ENCODE data around the gene AHCYL1.
"Not testable (repeated sequence)": the region's sequence is repeated elsewhere in the genome, so short reads cannot be mapped to it uniquely, and the experiment has no call there.

The AHCYL1 gene

DNA sequence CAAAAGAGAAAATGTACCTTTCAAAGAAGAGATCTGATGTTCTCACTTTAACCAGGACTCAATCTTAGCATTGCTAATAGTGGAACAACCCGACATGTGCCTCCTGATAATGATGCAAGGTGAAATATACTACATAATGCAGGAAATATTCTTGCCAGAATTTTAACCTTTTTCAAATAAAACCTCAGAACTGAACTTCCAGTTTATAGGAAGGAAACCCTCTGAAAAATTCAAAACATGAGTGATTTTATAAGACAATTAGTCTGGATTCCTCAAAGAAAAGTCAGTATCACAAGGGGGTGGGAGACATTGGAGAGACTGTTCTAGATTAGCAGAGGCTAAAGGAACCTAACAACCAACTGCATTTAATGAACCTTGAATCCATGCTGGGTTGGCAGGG is 18.1 kb downstream of the AHCYL1 start:
- no peak for DNase-seq

DNA sequence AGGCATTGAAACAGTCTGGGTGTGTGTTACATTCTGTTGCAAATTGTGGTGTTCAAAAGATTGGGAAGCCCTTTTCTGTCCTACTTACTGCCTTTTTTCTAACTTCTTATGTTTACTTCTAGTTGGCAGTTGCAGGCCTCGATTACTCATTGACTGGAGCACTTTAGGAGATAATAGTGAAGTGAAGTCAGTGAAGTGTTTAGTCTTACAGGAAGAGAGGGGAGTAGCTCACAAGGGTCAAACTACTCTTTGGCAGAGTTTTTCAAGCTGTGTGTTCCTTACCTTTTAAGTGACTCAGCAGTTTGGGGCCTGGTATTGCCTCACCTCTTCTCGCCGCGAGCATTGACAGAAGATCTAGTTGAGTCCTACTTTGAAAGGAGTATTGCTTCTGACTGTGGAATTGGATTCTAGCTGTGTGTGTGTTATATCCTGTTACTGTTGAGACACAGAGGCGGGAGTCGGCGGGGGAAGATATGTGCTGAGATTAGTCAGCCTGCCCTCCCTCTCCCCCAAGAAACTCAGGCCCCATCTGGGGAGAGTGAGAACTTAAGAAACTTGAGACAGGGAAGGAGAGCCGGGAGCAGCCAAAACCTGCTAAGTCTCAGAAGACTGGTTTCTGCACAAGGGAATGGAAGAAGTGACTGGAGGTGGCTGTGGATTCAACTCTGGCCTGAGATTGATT is 19.3 kb downstream of the AHCYL1 start:
- DNase-seq = no peak

DNA sequence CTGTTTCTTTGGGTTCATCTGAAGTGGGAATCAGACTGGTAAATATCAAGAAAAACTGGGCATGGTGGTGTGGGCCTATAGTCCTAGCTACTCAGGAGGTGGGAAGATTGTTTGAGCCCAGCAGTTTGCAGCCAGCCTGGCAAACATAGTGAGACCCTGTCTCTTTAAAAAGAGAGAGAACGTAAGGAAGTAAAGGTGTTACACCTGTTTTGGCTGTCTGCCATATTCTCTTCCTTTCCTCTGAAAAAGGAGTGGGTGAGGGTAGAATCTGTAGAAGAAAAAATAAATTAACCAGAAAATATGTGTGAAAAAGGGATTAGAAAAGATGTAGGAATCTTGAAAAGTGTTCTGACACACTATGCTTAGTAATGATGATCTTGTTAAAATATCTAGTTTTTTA is 20.0 kb downstream of the AHCYL1 start:
- peak in 1 of 3 experiments; percentile 27 for DNase-seq

DNA sequence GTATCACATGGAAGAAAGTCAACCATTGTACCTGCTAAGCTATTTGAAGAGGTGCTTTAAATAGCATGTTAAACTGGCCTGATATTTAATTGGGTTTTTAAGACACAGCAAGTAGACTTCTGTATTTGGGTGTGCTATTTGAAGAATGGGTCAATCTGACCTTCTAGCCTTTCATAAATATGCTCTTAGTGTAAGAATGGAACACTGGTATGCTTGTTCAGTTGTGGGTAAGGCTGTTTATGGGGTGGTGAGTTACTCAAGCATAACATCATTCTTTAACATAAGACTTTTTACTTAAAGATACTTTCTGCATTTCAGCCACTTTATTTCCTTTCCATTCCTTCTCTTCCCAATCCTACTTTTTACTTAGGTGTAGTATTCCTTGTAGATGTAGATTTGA is 21.4 kb downstream of the AHCYL1 start:
- no peak for DNase-seq

DNA sequence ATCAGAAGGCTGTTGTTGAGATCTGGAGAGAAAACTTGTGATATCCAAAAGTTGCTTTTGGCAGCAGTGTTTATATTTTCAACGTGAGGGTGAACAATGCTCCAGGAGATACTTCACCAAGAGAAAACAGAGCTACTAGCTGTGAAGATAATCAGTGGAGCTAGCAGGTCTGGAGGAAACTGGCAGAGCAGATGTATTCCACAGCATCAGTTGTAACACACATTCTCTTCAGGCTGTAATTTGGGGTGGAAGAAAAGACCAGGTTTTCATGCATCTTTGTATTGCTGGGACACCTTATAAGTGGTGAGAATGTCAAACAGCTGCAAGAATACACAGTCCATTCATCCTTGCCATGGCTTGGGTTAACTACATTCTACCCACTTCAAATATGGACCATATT is 22.0 kb downstream of the AHCYL1 start:
- DNase-seq = peak in 1 of 3 experiments; percentile 25

DNA sequence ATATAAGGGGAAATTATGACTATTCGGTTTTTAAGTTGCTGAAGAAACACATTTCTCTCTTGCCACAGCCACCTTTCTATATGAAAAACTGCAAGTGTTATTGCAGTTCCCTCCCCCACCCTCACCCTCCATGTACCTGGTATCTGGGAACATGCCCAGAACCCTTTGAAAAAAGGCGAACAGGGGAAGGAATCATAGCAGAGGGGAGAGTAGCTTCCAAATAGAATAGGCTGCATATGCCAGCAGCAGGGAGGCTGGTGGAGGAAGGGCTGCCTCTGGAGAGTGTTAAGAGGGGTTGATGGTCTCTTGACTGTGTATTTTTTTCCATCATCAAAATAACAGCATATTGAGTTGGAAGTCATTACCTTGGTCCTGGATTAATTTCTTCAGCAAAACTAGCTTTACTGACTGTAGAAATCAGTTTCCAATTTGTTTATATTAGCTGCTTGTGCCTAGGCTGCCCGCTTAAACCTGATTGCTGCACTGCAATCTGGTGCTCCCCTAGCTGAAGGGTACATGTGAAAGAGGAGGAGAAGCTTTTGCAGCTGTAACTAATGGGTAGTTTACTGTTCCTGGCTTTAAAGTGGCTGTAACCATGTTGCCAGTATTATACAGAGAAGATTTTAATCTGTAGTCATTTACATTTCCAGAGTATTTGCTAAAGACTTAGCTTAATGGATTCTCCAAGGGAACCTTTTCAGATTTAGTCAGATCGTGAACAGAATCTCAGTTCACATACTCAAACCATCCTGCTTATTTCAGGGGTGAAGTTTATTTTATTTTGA is 22.7 kb downstream of the AHCYL1 start:
- peak in 2 of 3 experiments; percentile 40 to 63 for DNase-seq

DNA sequence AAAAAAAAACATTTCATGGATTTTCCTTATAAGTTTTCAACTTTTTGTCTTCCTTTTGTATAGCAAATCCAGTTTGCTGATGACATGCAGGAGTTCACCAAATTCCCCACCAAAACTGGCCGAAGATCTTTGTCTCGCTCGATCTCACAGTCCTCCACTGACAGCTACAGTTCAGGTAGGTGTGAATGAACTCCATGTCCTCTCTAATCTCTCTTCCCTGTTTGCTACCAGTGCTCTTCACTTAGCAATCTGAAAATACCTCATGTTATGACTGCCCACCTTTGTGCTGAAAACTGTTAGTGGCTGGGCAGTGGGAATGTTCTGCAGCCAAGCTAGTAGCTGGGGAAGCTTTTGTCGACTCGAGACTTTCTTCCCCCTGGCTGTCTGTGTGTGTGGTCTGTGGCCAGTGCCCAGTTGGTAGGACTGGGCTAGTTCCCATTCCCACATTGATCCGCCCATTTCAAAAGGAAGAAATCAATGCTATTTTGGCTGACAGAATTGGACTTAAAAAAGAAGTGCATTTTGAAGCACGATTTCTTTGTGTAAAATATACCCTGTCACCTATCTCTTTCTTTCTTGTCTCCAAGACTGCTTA is 24.5 kb downstream of the AHCYL1 start:
- no peak for DNase-seq

DNA sequence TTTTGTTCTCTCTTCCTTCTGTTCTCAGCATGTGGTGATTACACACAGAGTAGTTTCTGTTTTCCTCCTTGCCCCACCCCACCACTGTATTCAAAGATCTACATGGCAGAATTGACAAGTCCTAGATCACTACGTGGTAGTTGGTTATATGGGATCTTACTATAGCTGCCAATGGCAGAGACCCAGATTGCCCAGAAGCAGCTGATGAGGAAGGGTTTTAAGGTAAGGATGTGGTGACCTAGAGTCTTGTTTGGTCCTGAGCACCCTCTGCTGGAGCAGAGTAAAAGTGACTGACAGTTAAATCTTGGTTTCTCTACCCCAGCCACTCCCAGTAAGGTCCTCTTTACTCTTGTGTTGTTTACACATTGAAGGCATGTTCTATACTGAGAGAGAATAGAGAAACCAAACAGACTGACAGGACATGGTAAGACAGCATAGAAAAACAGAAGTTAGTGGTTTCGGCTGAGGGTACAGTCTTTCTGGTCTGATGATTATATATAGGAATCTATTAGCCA is 27.0 kb downstream of the AHCYL1 start:
- peak in 2 of 3 experiments; percentile 11 to 58 for DNase-seq

DNA sequence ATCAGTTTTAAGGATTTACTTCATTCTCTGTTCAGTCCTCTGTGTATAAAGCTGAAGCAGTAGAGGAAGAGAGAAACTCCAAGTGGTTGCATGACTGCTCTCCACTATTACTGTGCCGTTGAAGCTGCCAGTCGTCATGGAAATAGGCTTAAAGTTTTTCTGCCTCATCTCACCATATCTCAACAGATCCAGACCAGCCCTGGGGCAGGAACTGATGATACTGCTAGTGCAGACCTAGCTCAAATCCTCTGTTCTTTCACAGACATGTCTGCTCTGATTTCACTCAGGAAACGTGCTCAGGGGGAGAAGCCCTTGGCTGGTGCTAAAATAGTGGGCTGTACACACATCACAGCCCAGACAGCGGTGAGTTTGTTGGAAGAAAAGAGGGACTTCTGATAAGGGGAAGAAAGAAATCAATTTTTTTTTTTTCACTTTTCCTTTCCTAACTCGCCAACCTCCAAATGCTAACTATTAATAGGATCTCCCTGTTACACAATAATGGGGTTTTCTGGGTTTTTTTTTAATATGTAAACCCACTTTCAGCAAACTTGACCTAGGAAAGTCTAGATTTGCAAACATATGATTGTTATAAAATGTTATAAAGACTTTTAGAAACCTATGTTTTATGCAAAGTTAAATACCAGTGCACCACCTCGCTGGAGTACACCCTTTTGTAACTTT is 27.7 kb downstream of the AHCYL1 start:
- DNase-seq = no peak

DNA sequence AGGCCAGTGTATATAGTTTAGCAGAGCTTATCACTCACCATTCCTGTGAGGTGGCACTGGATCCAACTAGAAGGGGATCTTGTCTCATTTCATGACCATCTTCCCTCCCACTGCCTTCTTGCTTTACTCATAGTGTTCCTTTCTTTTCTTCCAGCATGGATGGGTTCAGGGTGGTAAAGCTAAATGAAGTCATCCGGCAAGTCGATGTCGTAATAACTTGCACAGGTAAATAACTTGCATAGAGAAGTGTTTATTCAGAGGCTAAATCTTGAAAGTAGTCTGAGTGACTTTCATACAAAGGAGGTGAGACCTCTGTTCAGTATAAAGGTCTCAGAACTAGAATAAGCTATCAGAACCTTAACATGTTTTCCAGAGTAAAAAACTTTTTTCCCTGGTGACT is 33.2 kb downstream of the AHCYL1 start:
- DNase-seq = no peak

DNA sequence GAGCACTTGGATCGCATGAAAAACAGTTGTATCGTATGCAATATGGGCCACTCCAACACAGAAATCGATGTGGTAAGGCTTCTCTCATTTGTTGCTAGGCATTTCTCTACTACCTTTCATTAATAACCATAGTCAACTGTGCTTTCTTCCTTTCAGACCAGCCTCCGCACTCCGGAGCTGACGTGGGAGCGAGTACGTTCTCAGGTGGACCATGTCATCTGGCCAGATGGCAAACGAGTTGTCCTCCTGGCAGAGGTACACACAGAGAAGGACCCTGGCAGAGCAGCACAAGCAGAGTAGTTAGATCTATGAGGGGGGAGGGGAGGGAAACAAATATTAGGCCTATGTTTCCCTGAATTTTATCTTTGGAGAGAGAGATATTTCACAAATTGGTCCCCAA is 33.8 kb downstream of the AHCYL1 start:
- DNase-seq = no peak

DNA sequence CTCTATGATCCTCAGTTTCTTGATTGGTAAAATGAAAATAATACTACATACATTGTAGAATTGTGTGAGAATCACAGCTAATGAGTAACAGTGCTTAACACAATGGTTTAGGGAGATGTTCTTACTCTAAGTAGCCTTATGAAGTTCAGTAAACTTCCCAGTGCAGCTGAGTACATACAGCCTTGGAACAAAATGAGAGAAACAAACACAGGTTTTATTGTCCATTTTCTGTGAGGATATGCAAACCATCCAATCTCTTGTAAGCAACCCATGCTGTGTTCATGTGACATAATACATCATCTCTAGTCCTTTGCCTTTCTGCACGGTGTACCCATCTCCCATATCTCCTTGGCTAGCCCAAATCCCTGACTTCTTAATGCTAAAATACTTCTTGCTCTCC is 35.2 kb downstream of the AHCYL1 start:
- DNase-seq = no peak

DNA sequence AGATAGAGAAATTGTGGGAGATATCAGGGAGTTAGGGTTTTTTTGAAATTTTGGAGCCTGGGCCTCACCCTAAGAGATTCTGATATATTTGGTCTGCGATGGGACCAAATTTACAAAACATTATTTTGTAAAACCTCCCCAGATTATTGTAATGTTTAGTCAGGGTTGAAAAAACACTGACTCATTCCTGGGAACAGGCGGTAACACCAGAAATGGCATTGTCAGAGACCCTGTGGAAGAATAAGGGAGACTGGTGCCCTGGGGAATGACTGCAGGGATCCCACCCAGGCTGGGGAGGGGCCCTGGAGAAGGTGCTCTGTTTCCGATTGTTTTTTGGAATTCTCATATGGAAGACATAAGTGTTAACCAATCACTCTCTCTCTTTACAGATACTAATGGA is 36.7 kb downstream of the AHCYL1 start:
- DNase-seq = no peak

DNA sequence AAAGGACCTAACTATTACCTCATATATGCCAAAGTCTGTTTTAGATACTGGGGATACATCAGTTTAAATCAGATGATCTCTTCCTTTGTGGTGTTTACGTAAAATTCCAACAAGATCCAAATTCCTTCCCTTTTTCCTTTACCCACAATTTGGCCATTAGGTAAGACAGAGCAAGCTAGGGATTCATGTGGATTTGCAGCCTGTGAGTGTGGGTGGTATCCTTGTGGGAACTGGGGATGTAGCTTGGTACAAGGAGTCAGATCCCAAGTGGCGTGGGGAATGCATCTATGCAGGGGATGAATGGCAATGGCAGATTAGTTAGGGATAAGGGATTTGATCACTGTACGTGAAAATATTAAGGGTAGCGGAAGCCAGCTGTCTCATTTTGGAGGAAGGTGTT is 40.0 kb downstream of the AHCYL1 start:
- DNase-seq = no peak

DNA sequence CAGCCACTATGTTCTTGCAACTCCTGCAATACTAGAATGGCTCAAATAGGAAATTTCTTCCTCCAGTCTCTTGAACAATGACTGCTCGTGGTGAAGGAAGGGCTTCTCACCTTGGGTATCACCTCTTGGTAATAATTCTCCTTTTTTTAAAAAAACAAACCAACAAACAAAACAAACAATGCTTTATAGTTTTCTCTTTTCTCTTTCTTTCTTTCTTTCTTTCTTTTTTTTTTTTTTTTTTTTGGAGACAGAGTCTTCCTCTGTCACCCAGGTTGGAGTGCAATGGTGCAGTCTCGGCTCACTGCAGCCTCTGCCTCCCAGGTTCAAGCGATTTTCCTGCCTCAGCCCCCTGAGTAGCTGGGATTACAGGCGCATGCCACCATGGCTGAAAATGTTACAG is 46.1 kb downstream of the AHCYL1 start:
- DNase-seq = not testable (repeated sequence)

DNA sequence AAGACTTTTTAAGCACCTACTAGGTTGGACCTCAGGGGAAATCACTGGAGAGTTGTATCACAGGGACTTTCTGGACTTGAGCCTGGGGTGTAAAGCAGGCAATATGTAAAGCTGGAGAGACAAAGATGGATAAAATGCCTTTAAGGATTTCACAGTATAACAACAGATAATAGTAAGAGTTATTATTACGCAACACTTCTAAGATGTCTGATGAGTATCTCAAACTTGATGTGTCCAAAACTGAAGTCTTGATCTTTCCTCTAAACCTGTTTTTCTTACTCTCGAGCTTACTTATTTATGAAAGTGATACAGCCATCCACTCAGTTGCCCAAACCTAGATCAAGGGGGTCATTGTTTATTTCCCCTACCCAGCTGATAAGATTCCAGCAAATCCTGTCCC is 47.8 kb downstream of the AHCYL1 start:
- DNase-seq = no peak

DNA sequence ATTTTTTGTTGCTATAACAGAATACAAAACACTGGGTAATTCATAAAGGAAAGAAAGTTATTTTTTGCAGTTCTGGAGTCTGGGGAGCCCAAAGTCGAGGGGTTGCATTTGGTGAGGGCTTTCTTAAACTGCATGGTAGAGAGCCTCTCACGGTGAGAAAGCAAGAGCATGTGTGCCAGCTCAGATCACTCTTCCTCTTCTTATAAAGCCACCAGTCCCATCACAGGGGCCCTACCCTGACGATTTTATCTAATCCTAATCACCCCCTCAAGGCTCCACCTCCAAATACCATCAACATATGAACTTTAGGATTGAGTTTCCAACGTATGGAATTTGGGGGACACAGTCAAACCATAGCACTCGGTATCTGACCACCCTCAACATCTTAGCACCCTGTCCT is 48.9 kb downstream of the AHCYL1 start:
- DNase-seq = no peak

DNA sequence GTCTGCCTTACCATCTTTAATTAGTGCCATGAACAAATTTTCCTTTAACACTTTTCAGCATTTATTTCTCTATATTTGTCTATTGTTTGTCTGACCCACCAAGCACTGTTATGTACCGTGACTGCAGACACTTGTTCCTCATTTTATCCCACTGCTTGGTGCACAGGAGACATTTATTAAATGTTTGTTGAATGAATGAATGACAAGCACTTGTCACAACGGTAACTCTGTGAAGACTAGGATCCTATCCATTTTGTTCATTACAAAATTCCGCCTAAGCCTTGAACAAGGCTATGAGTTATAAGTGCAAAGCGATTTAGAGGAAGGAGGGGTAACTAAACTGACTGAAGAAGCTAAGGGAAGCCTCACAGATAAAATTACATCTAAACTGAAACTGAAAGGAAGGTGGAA is 49.5 kb downstream of the AHCYL1 start:
- no peak for DNase-seq

DNA sequence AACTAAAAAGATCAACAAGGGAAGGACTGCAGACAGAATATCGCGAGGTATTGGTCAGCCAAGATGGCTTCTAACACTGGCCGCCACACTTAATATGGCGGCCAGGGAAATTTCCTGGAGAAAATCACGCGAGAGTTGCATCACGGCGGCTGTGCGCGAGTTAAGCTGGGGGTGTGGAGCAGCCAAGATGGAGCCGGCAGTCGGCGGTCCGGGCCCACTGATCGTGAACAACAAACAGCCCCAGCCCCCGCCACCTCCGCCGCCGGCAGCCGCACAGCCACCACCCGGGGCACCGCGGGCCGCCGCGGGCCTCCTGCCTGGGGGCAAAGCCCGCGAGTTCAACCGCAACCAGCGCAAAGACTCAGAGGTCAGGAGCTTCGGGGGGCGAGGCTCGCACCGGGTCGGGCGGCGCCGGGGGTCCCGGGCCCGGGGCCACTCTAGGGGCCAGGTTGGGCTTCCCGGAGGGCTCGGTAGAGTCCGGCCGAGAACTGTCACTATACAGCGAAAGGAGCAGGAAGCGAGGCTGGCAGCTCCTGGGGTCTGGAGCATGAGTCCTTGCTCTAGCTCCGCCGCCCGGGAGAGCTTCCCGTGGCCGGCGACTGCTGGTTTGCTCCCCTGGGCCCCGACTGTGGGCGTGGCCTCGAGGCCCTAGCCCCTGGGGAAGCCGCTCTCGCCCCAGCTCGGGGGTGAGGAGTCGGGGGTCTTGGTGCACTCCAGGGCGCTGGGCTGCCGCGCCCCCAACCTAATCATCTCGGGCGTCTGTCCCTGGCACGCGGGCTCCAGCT is 50.1 kb downstream of the AHCYL1 start, which contains the start of gene STRIP1:
Gene STRIP1, plus strand, starts transcription at position 174 of the 785 bp plus-strand sequence. Its CDS starts 14 bp downstream, at position 188.
- DNase-seq = peak; percentile 94 to 97 (median 96)

DNA sequence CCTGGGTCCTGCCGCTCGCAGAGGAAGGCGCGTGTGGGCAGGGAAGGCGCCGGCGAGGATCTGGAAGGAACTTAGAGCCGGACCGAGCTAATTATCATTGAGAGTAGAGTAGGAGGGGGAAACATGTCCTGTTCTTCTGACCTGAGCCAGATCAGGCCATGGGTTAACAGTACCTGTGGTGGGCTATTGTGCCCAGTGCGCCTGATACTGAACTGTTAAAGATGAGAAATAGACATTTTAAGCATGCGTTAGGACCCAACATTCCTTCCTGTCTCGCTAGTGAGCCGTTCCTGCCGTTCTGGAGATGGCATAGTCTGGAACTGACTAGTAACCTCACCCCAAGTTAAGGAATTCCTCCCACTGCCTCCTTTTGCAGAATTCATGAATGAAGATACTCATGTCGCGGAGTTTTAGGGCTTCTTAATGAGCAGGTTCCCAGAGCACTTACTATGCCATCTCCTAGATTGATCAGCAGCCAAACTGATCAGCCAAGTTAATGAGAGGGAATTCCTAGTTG is 50.7 kb downstream of the AHCYL1 start:
- no peak for DNase-seq

DNA sequence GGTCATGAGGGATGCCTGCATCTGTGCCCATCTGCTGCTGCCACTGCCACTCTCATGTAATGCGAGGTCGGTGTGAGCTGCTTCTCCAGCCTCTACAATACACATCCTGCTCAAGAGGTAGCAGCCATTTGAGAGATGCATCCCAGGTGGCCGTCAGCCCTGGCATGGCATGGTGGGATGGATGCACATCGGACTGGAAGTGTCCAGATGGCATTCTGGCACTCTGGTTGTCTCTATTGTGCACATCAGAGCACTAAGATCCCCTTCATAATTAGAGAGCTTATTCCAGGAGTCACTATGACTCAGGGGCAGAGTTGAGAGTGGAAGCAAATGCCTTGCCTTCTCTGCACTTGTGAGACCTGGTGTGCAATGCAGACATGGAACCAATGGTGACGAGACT is 53.7 kb downstream of the AHCYL1 start:
- no peak for DNase-seq

DNA sequence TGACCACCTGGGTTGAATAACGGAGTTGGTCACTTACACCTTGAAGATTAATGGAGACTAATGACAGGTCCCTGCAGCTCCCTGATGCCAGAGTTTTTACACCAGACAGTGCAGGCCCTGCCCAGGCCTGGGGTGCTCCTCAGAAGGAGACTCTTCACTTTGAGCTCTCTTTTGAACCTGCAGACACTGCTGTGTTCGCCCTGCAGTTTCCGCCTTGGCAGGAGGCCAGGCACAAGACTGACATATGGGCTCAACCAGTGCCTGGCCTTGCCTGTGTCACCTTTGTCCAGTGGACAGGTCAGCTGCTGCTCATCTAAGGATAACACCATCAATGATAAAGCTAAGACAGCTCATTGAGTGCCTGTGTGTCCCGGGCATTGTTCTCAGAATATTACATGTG is 55.1 kb downstream of the AHCYL1 start:
- DNase-seq = no peak
